IMR-90 (cell line): ENCODE data around the gene NCAM1. TPM values are rescaled to one million over a fixed set of nuclear protein-coding genes. Genes with fewer than 3 reads are reported as not detected.

ENCODE experiments used
- ATAC-seq: fragments of 200-7000 bp; cut with Tn5 transposase; 2 replicates; pipeline ENCODE4 v1.9.1; 2020; ENCODE audit warnings: low read depth, mild to moderate bottlenecking, moderate library complexity
- BruUV-seq: library from RNA; stranded (reverse); fragments of 400-500 nt; replicated peaks from 2 replicates; lab custom pipeline; 2021; lab: Mats Ljungman, UMichigan
- CTCF ChIA-PET: fragments of 300-600 bp; formaldehyde crosslinking; extraction: SDS; loops from one replicate; lab custom pipeline; 2021; ENCODE audit warnings: antibody characterized with exemption; lab: Yijun Ruan, JAX
- POLR2A ChIA-PET: fragments of 300-600 bp; sonication (Branson Sonifier 250); formaldehyde crosslinking; loops from one replicate; lab custom pipeline; 2022; ENCODE audit warnings: antibody characterized with exemption; ENCODE audit not compliant: unreplicated experiment; lab: Charles Lee
- DNase-seq: peaks from one replicate; pipeline ENCODE4 v3.0.0; 2013
- H2AFZ ChIP-seq: replicated peaks from 2 replicates; pipeline ENCODE3; 2013; ENCODE audit warnings: low read length, mild to moderate bottlenecking; ENCODE audit not compliant: poor library complexity
- H2AK5ac ChIP-seq: 2 replicates; pipeline ENCODE4 v1.6.1; 2013; ENCODE audit warnings: low read depth, low read length, inconsistent platforms
- H2AK9ac ChIP-seq: replicated peaks from 2 replicates; pipeline ENCODE3; 2013; ENCODE audit warnings: mild to moderate bottlenecking, low read depth, low read length, moderate library complexity; ENCODE audit not compliant: poor library complexity
- H2BK120ac ChIP-seq: 2 replicates; pipeline ENCODE4 v1.6.1; 2013; ENCODE audit warnings: low read depth, low read length, inconsistent platforms
- H2BK15ac ChIP-seq: 3 replicates; pipeline ENCODE4 v1.6.1; 2013; ENCODE audit warnings: low read depth, low read length, inconsistent platforms
- H2BK20ac ChIP-seq: 2 replicates; pipeline ENCODE4 v1.6.1; 2013; ENCODE audit warnings: low read depth, mild to moderate bottlenecking, inconsistent platforms, low read length, moderate library complexity
- H2BK5ac ChIP-seq: 2 replicates; pipeline ENCODE4 v1.6.1; 2013; ENCODE audit warnings: mild to moderate bottlenecking, low read depth, low read length, inconsistent platforms; ENCODE audit not compliant: poor library complexity, severe bottlenecking
- H3K14ac ChIP-seq: replicated peaks from 2 replicates; pipeline ENCODE4 v1.6.1; 2013; ENCODE audit warnings: low read depth, low read length, inconsistent platforms
- H3K18ac ChIP-seq: 2 replicates; pipeline ENCODE4 v1.6.1; 2013; ENCODE audit warnings: low read depth, low read length, control low read depth
- H3K23ac ChIP-seq: 2 replicates; pipeline ENCODE4 v1.6.1; 2013; ENCODE audit warnings: low read depth, low read length, inconsistent platforms
- H3K27ac ChIP-seq: 2 replicates; pipeline ENCODE4 v1.5.1; 2013; ENCODE audit warnings: mild to moderate bottlenecking, control low read depth, low read length; ENCODE audit not compliant: insufficient read depth
- H3K27me3 ChIP-seq: 2 replicates; pipeline ENCODE4 v1.6.1; 2013; ENCODE audit warnings: low read length; ENCODE audit not compliant: control insufficient read depth, insufficient read depth
- H3K36me3 ChIP-seq: 2 replicates; pipeline ENCODE4 v1.6.1; 2013; ENCODE audit warnings: low read length, mixed read lengths; ENCODE audit not compliant: control insufficient read depth, insufficient read depth
- H3K4ac ChIP-seq: 2 replicates; pipeline ENCODE4 v1.6.1; 2013; ENCODE audit warnings: low read depth, low read length, inconsistent platforms
- H3K4me1 ChIP-seq: 2 replicates; pipeline ENCODE4 v1.6.1; 2013; ENCODE audit warnings: low read length, mixed read lengths; ENCODE audit not compliant: control insufficient read depth, insufficient read depth
- H3K4me2 ChIP-seq: 2 replicates; pipeline ENCODE4 v1.6.1; 2013; ENCODE audit warnings: low read depth, mild to moderate bottlenecking, control low read depth, low read length, moderate library complexity
- H3K4me3 ChIP-seq: 2 replicates; pipeline ENCODE4 v1.5.1; 2013; ENCODE audit warnings: low read depth, mild to moderate bottlenecking, control low read depth, low read length, moderate library complexity; ENCODE audit not compliant: insufficient read depth
- H3K56ac ChIP-seq: 2 replicates; pipeline ENCODE4 v1.6.1; 2013; ENCODE audit warnings: low read length, inconsistent platforms; ENCODE audit not compliant: insufficient read depth; ENCODE audit errors: extremely low read depth
- H3K79me1 ChIP-seq, 2 experiments: 2 replicates each; pipeline ENCODE4 v1.6.1; 2013; ENCODE audit warnings: low read length in 2 of 2, inconsistent platforms in 1 of 2, low read depth in 1 of 2
- H3K9ac ChIP-seq: 2 replicates; pipeline ENCODE4 v1.6.1; 2013; ENCODE audit warnings: low read depth, low read length, control low read depth
- H3K9me1 ChIP-seq: 2 replicates; pipeline ENCODE4 v1.6.1; 2013; ENCODE audit warnings: low read length, inconsistent platforms; ENCODE audit not compliant: insufficient read depth
- H3K9me3 ChIP-seq: 2 replicates; pipeline ENCODE4 v1.6.1; 2013; ENCODE audit warnings: low read length; ENCODE audit not compliant: control insufficient read depth, insufficient read depth
- H4K20me1 ChIP-seq: 2 replicates; pipeline ENCODE4 v1.6.1; 2013; ENCODE audit warnings: low read length, inconsistent platforms; ENCODE audit not compliant: insufficient read depth
- H4K5ac ChIP-seq: 2 replicates; pipeline ENCODE4 v1.6.1; 2013; ENCODE audit warnings: mild to moderate bottlenecking, low read depth, low read length, control low read depth
- H4K8ac ChIP-seq, 2 experiments: 2 replicates each; pipeline ENCODE4 v1.6.1; 2013; ENCODE audit warnings: low read depth in 2 of 2, low read length in 2 of 2, control low read depth in 1 of 2, inconsistent platforms in 1 of 2
- H4K91ac ChIP-seq: 2 replicates; pipeline ENCODE4 v1.6.1; 2013; ENCODE audit warnings: low read depth, low read length, inconsistent platforms; ENCODE audit not compliant: insufficient read depth
- BHLHE40 ChIP-seq: fragments of 150-350 bp; IDR thresholded peaks from 2 replicates; pipeline ENCODE4 v1.6.1; 2016; ENCODE audit warnings: mild to moderate bottlenecking, low read depth, low read length
- CEBPB ChIP-seq: IDR thresholded peaks from 2 replicates; pipeline ENCODE4 v1.6.1; 2012; ENCODE audit warnings: low read depth, low read length, improper control_type of control experiment
- CHD1 ChIP-seq: IDR thresholded peaks from 2 replicates; pipeline ENCODE4 v1.6.1; 2012; ENCODE audit warnings: low read depth, low read length, improper control_type of control experiment
- ELK1 ChIP-seq: fragments of 150-350 bp; IDR thresholded peaks from 2 replicates; pipeline ENCODE4 v1.6.1; 2016; ENCODE audit warnings: low read depth, mild to moderate bottlenecking, low read length, moderate library complexity, borderline replicate concordance
- FOS ChIP-seq: fragments of 150-350 bp; IDR thresholded peaks from 2 replicates; pipeline ENCODE4 v1.6.1; 2016; ENCODE audit warnings: low read depth, low read length
- MAZ ChIP-seq: IDR thresholded peaks from 2 replicates; pipeline ENCODE4 v1.6.1; 2012; ENCODE audit warnings: low read depth, mild to moderate bottlenecking, low read length, improper control_type of control experiment, moderate library complexity, borderline replicate concordance
- POLR2A ChIP-seq: IDR thresholded peaks from 2 replicates; pipeline ENCODE4 v1.6.1; 2012; ENCODE audit warnings: mild to moderate bottlenecking, low read depth, low read length
- RAD21 ChIP-seq: IDR thresholded peaks from 2 replicates; pipeline ENCODE4 v1.6.1; 2012; ENCODE audit warnings: low read length, improper control_type of control experiment
- SMC3 ChIP-seq: fragments of 150-350 bp; IDR thresholded peaks from 2 replicates; pipeline ENCODE4 v1.6.1; 2016; ENCODE audit warnings: low read depth, mild to moderate bottlenecking, antibody characterized with exemption, low read length, moderate library complexity
- USF2 ChIP-seq: fragments of 150-350 bp; IDR thresholded peaks from 2 replicates; pipeline ENCODE4 v1.6.1; 2017; ENCODE audit warnings: mild to moderate bottlenecking, antibody characterized with exemption, low read length, low read depth
- dilution Hi-C: fragments of 300-500 bp; cut with HindIII; formaldehyde crosslinking; loops from one replicate; pipeline ENCODE4 v1.14.3; 2018; ENCODE audit warnings: low sequenced_read_pairs; ENCODE audit not compliant: unreplicated experiment
- in situ Hi-C: fragments of 300-500 bp; cut with MboI; formaldehyde crosslinking; loops from 3 replicates; pipeline ENCODE4 v1.14.3; 2019; ENCODE audit warnings: low sequenced_read_pairs, inconsistent platforms, mixed read lengths
- intact Hi-C: fragments of 100-400 bp; cut with micrococcal nuclease; formaldehyde crosslinking; loops from 2 replicates; pipeline ENCODE4 v1.10.0; 2022
- polyA plus RNA-seq, 3 experiments: library from polyadenylated mRNA; depleted of rRNA; stranded (reverse); fragments of >200 nt; gene quantifications; 2 replicates each; pipeline ENCODE4 v1.2.3, GENCODE V29; 2012; ENCODE audit warnings: low replicate concordance in 1 of 3
- total RNA-seq: library from RNA; depleted of rRNA; stranded (reverse); fragments of >200 nt; gene quantifications from 2 replicates; pipeline ENCODE4 v1.2.3, GENCODE V29; 2012

The NCAM1 gene
- total and polyA plus RNA-seq, 2 of the 4 experiments (the other 2 are of a cell fraction): 0.09 to 0.18 TPM

GRCh38 chr11:113188371-113188834 lies 227.2 kb downstream of the NCAM1 start:
- Histone ChIP-seq H3K36me3 (no peaks in the 10 kb centered on the region), H3K9me1 (no peaks in the 10 kb centered on the region), H2BK15ac (no peak overlapping the region), H2AK5ac (no peak overlapping the region), H4K8ac (no peak overlapping the region), H3K4ac (no peak overlapping the region), H2BK120ac (no peak overlapping the region), H4K5ac (no peak overlapping the region), H4K20me1 (no peaks in the 10 kb centered on the region), H2AK9ac (no peak overlapping the region), H3K14ac (no peak overlapping the region), H3K4me2 (no peak overlapping the region), H3K9me3 (no peaks in the 10 kb centered on the region), H2BK20ac (no peak overlapping the region), H3K18ac (no peak overlapping the region), H3K27me3 (no peaks in the 10 kb centered on the region), H2AFZ (no peak overlapping the region), H3K23ac (no peak overlapping the region), H3K79me1 (no peaks in the 10 kb centered on the region), H2BK5ac (no peak overlapping the region), H3K4me3 (no peak overlapping the region), H3K56ac (no peak overlapping the region), H4K91ac (no peak overlapping the region), H3K27ac (no peak overlapping the region), H3K4me1 (no peaks in the 10 kb centered on the region), H3K9ac (no peak overlapping the region)
- DNase-seq (no peak), ATAC-seq (no peak)
- BruUV-seq: no TSS peak
- no peak for TF ChIP-seq CHD1
- TF ChIP-seq SMC3: no peak
- TF ChIP-seq BHLHE40: no peak
- no peak for TF ChIP-seq ELK1
- no peak for TF ChIP-seq FOS
- TF ChIP-seq RAD21: no peak
- no peak for TF ChIP-seq POLR2A
- no peak for TF ChIP-seq CEBPB
- TF ChIP-seq USF2: no peak
- TF ChIP-seq MAZ: no peak
- in situ Hi-C loops (no loop called here), intact Hi-C loops (no loop called here), dilution Hi-C loops (no loop called here)
- CTCF ChIA-PET: interaction anchor here (0.6 kb wide), 1 partner anchor 1075 kb away, joined by 4 read pairs; no protein-coding TSS in a partner anchor
- POLR2A ChIA-PET: no interaction called here
